ENCODE measurements around the gene AGA. TPM values are rescaled to one million over a fixed set of nuclear protein-coding genes. Genes with fewer than 3 reads are reported as not detected.

Gene AGA
- 10 to 100 TPM; 14.4 to 18.0 TPM for total RNA-seq

- H3K27me3 Mint-ChIP-seq (ENCODE audit: low read depth), result no peaks in the 10 kb centered on the region
- CTCF ChIA-PET, result interaction anchor here (0.7 to 2.3 kb wide), 4 partner anchors 8 to 192 kb away, joined by 3 to 9 read pairs (median 6); no protein-coding TSS in a partner anchor
- H3K4me3 Mint-ChIP-seq, result peak within 1 kb of the TSS; percentile 93
- peak within 1 kb of the TSS; percentile 96 for H3K27ac Mint-ChIP-seq
- peak; percentile 98 for DNase-seq
- intact Hi-C loops (cut with micrococcal nuclease), result loop anchor here (1.0 to 5.0 kb wide), 6 partner anchors 39 to 1247 kb away; partner anchors contain the start of genes NEIL3 and SPATA4
- peaks cover 13% of the 10 kb centered on the region for H3K36me3 Mint-ChIP-seq (ENCODE audit: low read depth)
- H3K4me1 Mint-ChIP-seq (ENCODE audit: low read depth), result peaks cover 25% of the 10 kb centered on the region
- no peaks in the 10 kb centered on the region for H3K9me3 Mint-ChIP-seq
Measured at GRCh38 chr4:177441803-177442622, at the start of gene AGA. TSS of gene AGA (minus strand) at chr4:177442437. CDS start at chr4:177442375, 62 bp downstream.

DNA sequence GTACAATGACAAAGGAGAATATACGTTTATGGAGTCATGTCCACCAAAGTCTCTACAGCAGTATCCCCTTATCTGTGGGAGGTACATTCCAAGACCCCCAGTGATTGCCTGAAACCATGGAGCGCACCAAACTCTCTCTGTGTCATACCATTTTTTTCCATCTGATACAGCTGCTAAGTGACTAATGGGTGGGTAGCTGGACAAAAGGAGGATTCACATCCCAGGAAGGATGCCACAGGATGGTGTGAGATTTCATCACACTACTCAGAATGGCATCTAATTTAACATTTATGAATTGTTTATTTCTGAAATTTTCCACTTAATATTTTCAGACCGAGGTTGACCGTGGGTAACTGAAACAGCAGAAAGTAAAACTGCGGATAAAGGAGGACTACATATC, 49.8 kb upstream of the AGA start:
- intact Hi-C loops (cut with micrococcal nuclease), result no loop called here
- Mint-ChIP-seq H3K9me3 (no peaks in the 10 kb centered on the region), H3K4me3 (no peak overlapping the region), H3K36me3 (ENCODE audit: low read depth) (peaks cover 2% of the 10 kb centered on the region), H3K4me1 (ENCODE audit: low read depth) (peaks cover 5% of the 10 kb centered on the region), H3K27me3 (ENCODE audit: low read depth) (no peaks in the 10 kb centered on the region), H3K27ac (no peak overlapping the region)
- CTCF ChIA-PET, result interaction anchor here (0.6 to 1.0 kb wide), 3 partner anchors 53 to 124 kb away, joined by 3 to 4 read pairs (median 3); no protein-coding TSS in a partner anchor
- DNase-seq, result no peak

DNA sequence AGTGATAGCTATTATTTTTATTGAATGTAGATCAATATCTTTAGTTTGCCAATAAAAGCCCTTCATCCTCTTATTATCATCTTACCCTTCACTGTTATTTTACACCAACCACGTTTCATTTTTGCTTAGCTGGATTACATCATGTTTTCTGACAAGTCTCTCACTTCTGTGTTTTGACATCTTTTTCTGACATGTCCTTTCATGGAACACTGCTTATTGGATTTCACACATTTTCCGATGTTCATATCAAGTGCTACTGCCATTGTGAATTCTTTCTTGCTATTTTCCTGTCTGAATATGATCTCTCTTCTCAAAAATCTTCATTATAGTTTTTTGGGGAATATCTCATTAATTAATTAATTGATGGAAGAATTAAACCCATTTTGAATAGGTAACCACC, 48.5 kb upstream of the AGA start:
- H3K27ac Mint-ChIP-seq, result no peak overlapping the region
- CTCF ChIA-PET, result no interaction called here
- H3K9me3 Mint-ChIP-seq, result no peaks in the 10 kb centered on the region
- H3K36me3 Mint-ChIP-seq (ENCODE audit: low read depth), result peaks cover 2% of the 10 kb centered on the region
- intact Hi-C loops (cut with micrococcal nuclease), result no loop called here
- H3K4me1 Mint-ChIP-seq (ENCODE audit: low read depth), result peaks cover 5% of the 10 kb centered on the region
- no peak overlapping the region for H3K4me3 Mint-ChIP-seq
- DNase-seq, result no peak
- H3K27me3 Mint-ChIP-seq (ENCODE audit: low read depth), result no peaks in the 10 kb centered on the region

DNA sequence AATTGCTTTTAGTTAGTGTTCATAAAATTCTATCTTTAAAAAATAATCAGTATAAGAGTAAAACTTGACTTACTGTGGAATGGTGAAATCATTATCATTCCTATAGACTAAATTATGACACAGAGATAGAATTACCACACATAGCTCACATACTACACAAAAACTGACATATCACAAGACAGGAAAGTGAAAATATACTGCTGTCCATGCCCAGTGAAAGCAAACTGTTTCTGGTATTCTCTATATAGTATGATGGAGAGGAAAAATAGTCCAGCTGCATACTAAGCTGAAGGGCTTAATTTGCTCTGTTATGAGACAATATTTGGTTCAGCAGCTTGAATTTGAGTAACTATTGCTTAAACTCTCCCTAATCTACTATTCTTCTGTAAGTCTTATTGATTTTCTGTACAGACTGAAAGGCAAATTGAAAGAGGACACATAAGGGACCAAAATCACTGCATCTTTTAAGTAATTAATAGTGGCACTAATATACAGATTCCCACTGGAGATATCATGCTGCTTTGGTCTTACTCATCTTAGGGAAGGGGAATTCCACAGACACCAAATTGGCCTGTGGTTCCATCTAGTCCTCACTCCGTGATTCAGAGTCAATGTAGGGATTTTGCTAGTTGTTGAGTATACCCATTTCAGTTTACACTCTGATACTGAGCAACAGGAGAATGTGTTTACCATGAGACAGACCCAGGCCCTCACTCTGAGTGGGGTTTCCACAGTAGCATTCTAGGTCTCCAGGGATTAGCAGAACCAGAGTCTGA, 47.4 kb upstream of the AGA start:
- H3K27ac Mint-ChIP-seq, result no peak overlapping the region
- H3K4me1 Mint-ChIP-seq (ENCODE audit: low read depth), result peaks cover 5% of the 10 kb centered on the region
- intact Hi-C loops (cut with micrococcal nuclease), result no loop called here
- CTCF ChIA-PET, result no interaction called here
- no peaks in the 10 kb centered on the region for H3K9me3 Mint-ChIP-seq
- H3K36me3 Mint-ChIP-seq (ENCODE audit: low read depth), result peaks cover 2% of the 10 kb centered on the region
- DNase-seq, result no peak
- H3K4me3 Mint-ChIP-seq, result no peak overlapping the region
- no peaks in the 10 kb centered on the region for H3K27me3 Mint-ChIP-seq (ENCODE audit: low read depth)

DNA sequence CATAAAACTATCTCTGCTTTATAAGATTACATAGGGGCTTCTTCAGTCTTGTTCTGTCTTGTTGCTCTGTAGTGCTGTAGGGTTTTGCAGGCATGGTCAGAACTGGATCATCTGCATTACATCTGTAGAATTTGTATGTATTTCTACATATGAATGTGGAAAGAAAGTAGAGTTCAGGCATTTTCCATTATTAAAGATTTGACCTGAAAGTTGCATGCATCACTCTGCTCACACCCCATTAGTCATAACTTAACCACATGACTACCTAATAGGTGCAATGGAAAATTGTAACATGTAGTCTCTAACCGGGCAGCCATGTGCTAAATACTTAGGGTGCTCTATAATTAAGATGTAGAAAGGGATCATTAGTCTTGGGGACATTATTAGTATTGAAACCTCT, 45.7 kb upstream of the AGA start:
- no peaks in the 10 kb centered on the region for H3K9me3 Mint-ChIP-seq
- peaks cover 13% of the 10 kb centered on the region for H3K4me1 Mint-ChIP-seq (ENCODE audit: low read depth)
- H3K27me3 Mint-ChIP-seq (ENCODE audit: low read depth), result no peaks in the 10 kb centered on the region
- no peak overlapping the region for H3K27ac Mint-ChIP-seq
- CTCF ChIA-PET, result no interaction called here
- DNase-seq, result no peak
- intact Hi-C loops (cut with micrococcal nuclease), result no loop called here
- H3K36me3 Mint-ChIP-seq (ENCODE audit: low read depth), result peaks cover 3% of the 10 kb centered on the region
- no peak overlapping the region for H3K4me3 Mint-ChIP-seq

GRCh38 chr4:177485528-177485927, 43.3 kb upstream of the AGA start:
- CTCF ChIA-PET, result no interaction called here
- intact Hi-C loops (cut with micrococcal nuclease), result no loop called here
- Mint-ChIP-seq H3K27me3 (ENCODE audit: low read depth) (no peaks in the 10 kb centered on the region), H3K27ac (no peak overlapping the region), H3K36me3 (ENCODE audit: low read depth) (peaks cover 2% of the 10 kb centered on the region), H3K4me1 (ENCODE audit: low read depth) (peaks cover 19% of the 10 kb centered on the region), H3K4me3 (no peak overlapping the region), H3K9me3 (no peaks in the 10 kb centered on the region)
- no peak for DNase-seq

DNA sequence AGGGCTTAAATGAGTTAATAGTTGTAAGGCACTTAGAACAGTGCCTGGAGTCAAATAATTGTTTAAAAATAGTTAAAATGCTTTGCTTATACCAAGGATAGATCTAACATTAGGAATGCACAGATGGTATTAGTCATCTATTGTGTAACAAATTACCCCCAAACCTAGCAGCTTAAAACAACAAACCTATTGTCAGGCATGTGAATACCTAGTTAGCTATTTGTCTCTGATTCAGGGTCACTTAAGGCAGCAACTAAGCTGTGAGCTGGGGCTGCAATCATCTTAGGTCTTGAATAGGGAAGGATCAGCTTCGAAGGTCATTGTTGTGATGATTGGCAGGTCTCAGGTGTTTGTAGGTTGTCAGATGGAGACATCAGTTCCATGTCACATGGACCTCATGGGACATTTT, 42.4 kb upstream of the AGA start:
- Mint-ChIP-seq H3K4me1 (ENCODE audit: low read depth) (peaks cover 19% of the 10 kb centered on the region), H3K27me3 (ENCODE audit: low read depth) (no peaks in the 10 kb centered on the region), H3K9me3 (no peaks in the 10 kb centered on the region), H3K36me3 (ENCODE audit: low read depth) (peaks cover 2% of the 10 kb centered on the region), H3K4me3 (no peak overlapping the region), H3K27ac (no peak overlapping the region)
- intact Hi-C loops (cut with micrococcal nuclease), result no loop called here
- CTCF ChIA-PET, result interaction anchor here (0.6 to 1.5 kb wide), 2 partner anchors 28 to 134 kb away, joined by 3 to 6 read pairs; no protein-coding TSS in a partner anchor
- no peak for DNase-seq

GRCh38 chr4:177483760-177484159, 41.5 kb upstream of the AGA start:
- no peaks in the 10 kb centered on the region for H3K27me3 Mint-ChIP-seq (ENCODE audit: low read depth)
- peaks cover 19% of the 10 kb centered on the region for H3K4me1 Mint-ChIP-seq (ENCODE audit: low read depth)
- peaks cover 2% of the 10 kb centered on the region for H3K36me3 Mint-ChIP-seq (ENCODE audit: low read depth)
- CTCF ChIA-PET, result interaction anchor here (1.5 kb wide), 1 partner anchor 27 kb away, joined by 6 read pairs; no protein-coding TSS in a partner anchor
- intact Hi-C loops (cut with micrococcal nuclease), result no loop called here
- DNase-seq, result no peak
- H3K9me3 Mint-ChIP-seq, result no peaks in the 10 kb centered on the region
- H3K27ac Mint-ChIP-seq, result no peak overlapping the region
- no peak overlapping the region for H3K4me3 Mint-ChIP-seq

DNA sequence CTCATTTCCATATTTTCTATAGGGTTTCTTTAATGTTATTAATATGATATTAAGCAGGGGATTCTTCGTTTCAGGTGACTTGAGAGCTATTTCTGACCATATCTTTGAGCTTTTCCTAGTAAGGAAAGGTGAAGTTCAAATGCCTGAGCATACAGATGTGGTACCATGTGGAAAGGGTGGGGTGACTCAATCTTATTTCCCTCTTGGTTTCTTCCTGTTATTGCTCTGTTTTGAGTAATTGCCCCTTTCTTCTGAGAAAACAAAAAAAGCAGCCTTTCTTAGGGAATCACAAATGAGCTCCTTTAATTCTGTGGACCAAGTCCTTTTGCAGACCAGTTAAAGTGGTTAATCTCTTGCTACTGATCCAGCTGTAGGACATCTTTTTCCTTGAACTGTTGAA, 41.0 kb upstream of the AGA start:
- Mint-ChIP-seq H3K4me3 (no peak overlapping the region), H3K27me3 (ENCODE audit: low read depth) (no peaks in the 10 kb centered on the region), H3K4me1 (ENCODE audit: low read depth) (peaks cover 19% of the 10 kb centered on the region), H3K9me3 (no peaks in the 10 kb centered on the region), H3K36me3 (ENCODE audit: low read depth) (peaks cover 2% of the 10 kb centered on the region), H3K27ac (no peak overlapping the region)
- CTCF ChIA-PET, result interaction anchor here (1.5 kb wide), 1 partner anchor 27 kb away, joined by 6 read pairs; no protein-coding TSS in a partner anchor
- DNase-seq, result no peak
- intact Hi-C loops (cut with micrococcal nuclease), result no loop called here

DNA sequence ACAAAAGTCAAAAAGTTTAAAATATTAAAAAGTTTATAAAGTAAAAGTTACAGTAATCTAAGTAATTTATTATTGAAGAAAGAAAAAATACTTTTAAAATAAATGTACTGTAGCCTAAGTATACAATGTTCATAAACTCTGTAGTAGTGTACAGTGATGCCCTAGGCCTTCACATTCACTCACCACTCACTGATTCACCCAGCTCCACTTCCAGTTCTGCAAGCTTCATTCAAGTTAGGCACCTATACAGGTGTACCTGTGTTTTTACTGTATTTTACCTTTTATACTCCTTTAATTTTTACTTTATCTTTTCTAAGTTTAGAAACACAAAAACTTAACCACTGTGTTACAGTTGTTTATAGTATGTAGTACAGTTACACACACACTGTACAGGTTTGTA, 40.1 kb upstream of the AGA start:
- H3K27me3 Mint-ChIP-seq (ENCODE audit: low read depth), result no peaks in the 10 kb centered on the region
- intact Hi-C loops (cut with micrococcal nuclease), result no loop called here
- CTCF ChIA-PET, result no interaction called here
- H3K36me3 Mint-ChIP-seq (ENCODE audit: low read depth), result peaks cover 2% of the 10 kb centered on the region
- H3K27ac Mint-ChIP-seq, result no peak overlapping the region
- H3K9me3 Mint-ChIP-seq, result no peaks in the 10 kb centered on the region
- H3K4me3 Mint-ChIP-seq, result no peak overlapping the region
- DNase-seq, result no peak
- peaks cover 13% of the 10 kb centered on the region for H3K4me1 Mint-ChIP-seq (ENCODE audit: low read depth)

GRCh38 chr4:177480795-177481194, 38.6 kb upstream of the AGA start:
- H3K4me3 Mint-ChIP-seq, result no peak overlapping the region
- no peaks in the 10 kb centered on the region for H3K9me3 Mint-ChIP-seq
- CTCF ChIA-PET, result no interaction called here
- H3K36me3 Mint-ChIP-seq (ENCODE audit: low read depth), result peaks cover 2% of the 10 kb centered on the region
- no peaks in the 10 kb centered on the region for H3K27me3 Mint-ChIP-seq (ENCODE audit: low read depth)
- peaks cover 13% of the 10 kb centered on the region for H3K4me1 Mint-ChIP-seq (ENCODE audit: low read depth)
- no peak for DNase-seq
- no peak overlapping the region for H3K27ac Mint-ChIP-seq
- intact Hi-C loops (cut with micrococcal nuclease), result no loop called here

- intact Hi-C loops (cut with micrococcal nuclease), result no loop called here
Measured at GRCh38 chr4:177479063-177479462, 36.8 kb upstream of the AGA start.

More at GRCh38 chr4:177479063-177479462, 36.8 kb upstream of the AGA start:
- no peak for DNase-seq
- CTCF ChIA-PET, result no interaction called here
- Mint-ChIP-seq H3K27me3 (ENCODE audit: low read depth) (no peaks in the 10 kb centered on the region), H3K27ac (no peak overlapping the region), H3K36me3 (ENCODE audit: low read depth) (no peaks in the 10 kb centered on the region), H3K4me1 (ENCODE audit: low read depth) (peaks cover 13% of the 10 kb centered on the region), H3K4me3 (no peak overlapping the region), H3K9me3 (no peaks in the 10 kb centered on the region)
